LNCaP clone FGC (cell line): Measurements from ENCODE around the gene MRM2.

Experiments
- DNase-seq: peaks from one replicate; pipeline ENCODE4 v3.0.0-alpha.2; 2011; ENCODE audit warnings: low read depth
- H3K4me3 ChIP-seq: 2 replicates; pipeline ENCODE4 v1.5.1; 2011; ENCODE audit warnings: mild to moderate bottlenecking, low read depth, low read length, control low read depth
- CTCF ChIP-seq: IDR thresholded peaks from 2 replicates; pipeline ENCODE4 v1.5.1; 2012; ENCODE audit warnings: mild to moderate bottlenecking; ENCODE audit not compliant: control insufficient read depth, insufficient read depth; ENCODE audit errors: extremely low read depth

The MRM2 gene

GRCh38 chr7:2241580-2242540, at the start of gene MRM2, which contains the start of gene NUDT1:
Gene MRM2, minus strand, starts transcription at chr7:2242205. Its CDS starts 36 bp downstream, at chr7:2242169.
Gene NUDT1, plus strand, starts transcription at chr7:2242226. Its CDS starts 2,349 bp downstream, at chr7:2244575.
- no peak for TF ChIP-seq CTCF
- DNase-seq = peak; percentile 22

GRCh38 chr7:2290877-2291276, 48.9 kb upstream of the MRM2 start:
- no peak overlapping the region for H3K4me3 ChIP-seq
- no peak for DNase-seq
- no peak for TF ChIP-seq CTCF

More at GRCh38 chr7:2241580-2242540, at the start of gene MRM2, which contains the start of gene NUDT1:
- H3K4me3 ChIP-seq = peak within 1 kb of the TSS; percentile 92

- H3K4me3 ChIP-seq = no peak overlapping the region
- DNase-seq = no peak
- TF ChIP-seq CTCF = no peak
Measured at GRCh38 chr7:2289621-2290020, 47.6 kb upstream of the MRM2 start.

DNA sequence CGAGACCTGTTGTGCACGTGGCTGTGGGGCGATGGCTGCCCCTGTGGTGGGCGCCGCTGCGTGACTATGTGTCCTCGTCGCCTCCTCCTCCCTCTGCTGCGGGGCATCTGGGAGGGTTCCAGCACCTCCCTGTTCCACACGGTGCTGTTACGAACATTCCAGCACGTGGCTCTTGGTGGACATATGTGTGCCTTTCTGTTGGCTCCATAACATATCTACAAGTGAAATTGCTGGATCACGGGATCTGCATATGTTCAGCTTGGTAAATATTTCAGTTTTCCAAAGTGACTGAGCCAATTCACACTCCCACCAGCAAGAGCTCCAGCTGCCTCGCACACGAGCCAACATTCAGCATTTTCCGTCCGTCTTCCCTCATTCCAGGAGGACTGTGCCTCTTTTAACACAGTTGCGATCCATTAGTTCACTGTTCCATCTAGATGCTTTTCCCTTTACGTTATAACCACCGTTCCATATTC, 47.1 kb upstream of the MRM2 start:
- DNase-seq = no peak
- TF ChIP-seq CTCF = no peak
- H3K4me3 ChIP-seq = no peak overlapping the region

- no peak for TF ChIP-seq CTCF
- no peak overlapping the region for H3K4me3 ChIP-seq
- no peak for DNase-seq
Measured at GRCh38 chr7:2288503-2288902, 46.5 kb upstream of the MRM2 start.

DNA sequence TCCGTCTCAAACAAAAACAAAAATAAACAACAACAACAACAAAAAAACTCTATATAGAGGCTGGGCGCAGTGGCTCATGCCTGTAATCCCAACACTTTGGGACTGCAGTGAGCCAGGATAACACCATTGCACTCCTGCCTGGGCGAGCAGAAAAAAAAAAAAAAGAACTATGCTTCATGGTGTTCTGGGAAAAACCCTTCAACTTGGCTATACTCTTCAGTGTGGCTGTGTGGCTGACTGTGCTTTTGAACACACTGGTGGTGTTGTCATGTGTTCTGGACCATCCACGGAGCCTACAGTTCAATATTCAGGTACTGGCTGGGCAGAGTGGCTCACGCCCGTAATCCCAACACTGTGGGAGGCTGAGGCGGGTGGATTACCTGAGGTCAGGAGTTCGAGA, 45.7 kb upstream of the MRM2 start:
- no peak for TF ChIP-seq CTCF
- no peak overlapping the region for H3K4me3 ChIP-seq
- no peak for DNase-seq
